GM18526 (cell line): Measurements from ENCODE around the gene SEC23B.

Source experiments
- POLR2A ChIP-seq: IDR thresholded peaks from 3 replicates; pipeline ENCODE4 v1.6.1; 2011; ENCODE audit not compliant: insufficient read length; ENCODE audit errors: extremely low read depth

Gene SEC23B

DNA sequence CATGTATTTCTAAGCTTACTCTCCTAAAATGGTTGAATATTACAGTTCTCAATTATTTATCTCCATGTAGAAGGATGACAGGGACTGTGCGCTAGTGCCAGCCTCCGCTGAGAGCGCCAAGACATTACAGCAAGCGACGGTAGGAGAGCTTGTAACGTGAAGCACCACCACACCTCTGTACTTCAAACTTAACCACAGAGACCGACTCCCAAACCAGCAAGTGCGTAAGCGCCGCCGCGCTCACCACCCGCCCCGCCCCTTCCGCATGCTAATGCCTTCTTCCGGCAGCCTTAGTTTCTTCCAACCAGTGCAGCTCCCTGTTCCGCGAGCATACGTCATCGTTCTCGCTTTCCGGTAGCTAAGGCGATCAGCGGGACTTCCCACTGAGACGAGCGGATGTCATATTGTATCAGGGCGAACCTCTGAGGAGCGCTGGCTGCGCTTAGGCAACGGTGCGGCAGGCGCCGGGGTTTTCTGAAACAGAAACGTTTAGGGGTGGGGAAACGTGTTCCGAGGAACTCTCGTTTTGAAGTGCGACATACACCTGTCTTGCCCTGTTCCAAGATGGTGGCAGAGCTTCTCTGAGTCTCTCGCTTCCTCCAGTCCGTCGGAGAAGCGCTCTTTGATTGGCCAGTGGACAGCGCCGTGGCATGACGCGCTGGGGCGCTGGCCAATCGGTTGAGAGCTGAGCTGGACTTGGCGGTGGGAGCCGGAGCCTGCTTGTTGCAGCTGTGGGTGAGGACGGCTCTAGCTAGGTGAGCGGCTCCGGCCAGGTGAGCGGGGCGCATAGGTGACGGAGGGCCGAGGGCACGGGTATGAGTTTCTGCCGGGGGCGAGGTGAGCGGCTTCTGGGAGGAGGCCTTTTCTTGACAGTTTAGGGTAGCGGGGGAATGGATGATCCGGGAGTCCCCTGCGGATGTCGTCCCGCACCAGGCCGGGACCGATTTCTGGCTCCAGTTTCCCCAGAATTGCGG, at the start of gene SEC23B:
TSS of gene SEC23B (plus strand) at position 723 of the 974 bp plus-strand sequence. CDS start 2,896 bp downstream, outside the sequence.
- TF ChIP-seq POLR2A: peak; percentile 74

DNA sequence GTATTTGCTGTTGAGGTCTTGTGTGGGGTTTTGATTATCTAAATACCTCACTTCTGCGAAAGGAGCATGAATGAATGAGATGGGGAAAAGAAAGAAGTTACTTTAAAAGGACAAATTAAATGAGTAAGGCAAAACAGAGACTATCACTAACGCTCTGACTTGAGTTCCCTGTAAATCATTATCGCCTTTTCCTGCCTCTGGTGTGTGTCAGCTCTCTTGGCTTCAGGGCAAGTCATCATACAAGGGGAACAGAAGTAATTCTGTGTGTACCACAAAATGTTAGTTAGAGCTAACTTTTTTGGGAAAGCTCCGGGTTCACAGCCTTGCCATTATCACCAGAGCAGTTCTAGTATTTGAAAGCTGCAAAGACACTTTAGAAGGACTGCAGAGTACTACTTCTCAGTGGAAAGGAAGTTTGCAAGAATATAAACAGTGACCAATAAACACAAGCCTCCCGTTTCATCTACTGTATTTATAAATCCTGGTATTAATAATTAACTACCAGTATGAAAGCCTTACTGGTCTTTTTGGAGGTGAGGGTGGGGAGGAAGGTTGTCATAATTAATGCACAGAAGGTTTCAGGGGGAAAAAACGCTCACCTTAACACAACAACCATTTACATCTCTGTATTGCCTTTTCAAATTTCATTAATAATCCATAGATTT, 42.1 kb upstream of the SEC23B start:
- TF ChIP-seq POLR2A: no peak

DNA sequence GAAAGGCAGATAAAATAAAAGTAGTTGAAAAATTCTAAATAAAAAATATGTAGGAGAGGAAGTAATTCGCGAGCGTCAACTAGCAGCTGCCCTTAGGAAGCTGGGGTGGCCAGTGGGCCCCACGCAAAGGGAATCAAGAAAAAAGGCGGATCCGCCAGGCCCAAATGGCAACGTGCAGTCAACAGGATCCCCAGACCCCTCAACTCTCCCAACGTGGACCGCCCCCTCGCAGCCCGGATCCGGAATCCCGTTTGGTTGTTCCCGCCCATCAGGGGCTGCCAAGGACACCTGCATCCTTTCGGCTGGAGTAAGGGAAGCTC, 41.2 kb upstream of the SEC23B start:
- TF ChIP-seq POLR2A: no peak

DNA sequence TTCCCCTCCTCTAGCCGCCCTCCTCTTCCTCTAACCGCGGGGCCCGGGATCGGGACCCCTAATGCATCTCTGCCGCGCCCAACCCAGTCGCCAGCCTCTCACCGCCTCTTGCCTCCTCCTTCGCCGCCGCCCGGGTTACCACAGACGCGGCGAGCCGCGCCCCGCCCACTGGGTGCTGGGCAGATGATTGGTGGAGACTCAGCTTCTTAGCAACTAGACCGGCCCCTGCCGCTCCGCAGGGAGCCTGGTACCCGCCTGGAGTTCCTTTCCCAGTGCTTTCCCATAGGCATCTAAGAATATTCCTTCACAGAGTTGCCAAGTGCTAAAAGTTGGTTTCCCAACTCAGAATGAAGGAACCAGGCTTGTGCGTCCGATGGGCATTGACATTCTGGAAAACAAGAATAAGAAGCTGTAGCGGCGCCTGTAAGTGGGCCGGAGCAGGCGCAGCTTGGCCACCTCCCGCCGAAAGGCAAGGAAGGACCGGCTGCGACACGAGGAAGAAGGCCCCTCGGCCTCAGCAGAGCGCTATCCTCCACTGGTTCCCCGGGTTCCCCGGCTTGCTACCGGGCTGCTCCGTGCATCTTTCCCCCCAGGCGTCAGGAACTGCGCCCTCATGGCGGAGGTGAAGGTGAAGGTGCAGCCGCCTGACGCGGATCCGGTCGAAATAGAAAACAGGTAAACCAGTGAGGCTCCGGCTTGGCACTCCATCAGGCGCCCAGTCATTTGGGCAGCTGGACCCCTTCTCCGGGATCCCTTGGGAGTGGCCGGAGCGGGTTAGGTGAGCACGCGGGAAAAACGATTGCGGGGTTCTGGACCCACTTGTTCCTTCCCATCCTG, 40.6 kb upstream of the SEC23B start, which contains the start of the genes DZANK1 and POLR3F:
TSS of gene DZANK1 (minus strand) at position 137 of the 837 bp plus-strand sequence. CDS start 1,672 bp downstream, outside the sequence.
TSS of gene POLR3F (plus strand) at position 497 of the 837 bp plus-strand sequence. CDS start at position 614, 117 bp downstream.
- peak; percentile 63 for TF ChIP-seq POLR2A

- no peak for TF ChIP-seq POLR2A
These were observed 30.5 kb upstream of the SEC23B start for GRCh38 chr20:18477218-18477617.

- TF ChIP-seq POLR2A: no peak
These were observed 29.9 kb upstream of the SEC23B start for GRCh38 chr20:18477821-18478220.

- no peak for TF ChIP-seq POLR2A
These were observed 26.1 kb upstream of the SEC23B start for GRCh38 chr20:18481596-18481995.

- no peak for TF ChIP-seq POLR2A
These were observed 19.4 kb upstream of the SEC23B start for GRCh38 chr20:18488301-18488700.

GRCh38 chr20:18496042-18496441, 11.7 kb upstream of the SEC23B start:
- no peak for TF ChIP-seq POLR2A

GRCh38 chr20:18496740-18497592, 10.8 kb upstream of the SEC23B start, which contains the start of gene RBBP9:
TSS of gene RBBP9 (minus strand) at chr20:18497225. CDS start at chr20:18497167, 58 bp downstream.
- peak; percentile 45 for TF ChIP-seq POLR2A

GRCh38 chr20:18497603-18498002, 10.1 kb upstream of the SEC23B start:
- TF ChIP-seq POLR2A: no peak

DNA sequence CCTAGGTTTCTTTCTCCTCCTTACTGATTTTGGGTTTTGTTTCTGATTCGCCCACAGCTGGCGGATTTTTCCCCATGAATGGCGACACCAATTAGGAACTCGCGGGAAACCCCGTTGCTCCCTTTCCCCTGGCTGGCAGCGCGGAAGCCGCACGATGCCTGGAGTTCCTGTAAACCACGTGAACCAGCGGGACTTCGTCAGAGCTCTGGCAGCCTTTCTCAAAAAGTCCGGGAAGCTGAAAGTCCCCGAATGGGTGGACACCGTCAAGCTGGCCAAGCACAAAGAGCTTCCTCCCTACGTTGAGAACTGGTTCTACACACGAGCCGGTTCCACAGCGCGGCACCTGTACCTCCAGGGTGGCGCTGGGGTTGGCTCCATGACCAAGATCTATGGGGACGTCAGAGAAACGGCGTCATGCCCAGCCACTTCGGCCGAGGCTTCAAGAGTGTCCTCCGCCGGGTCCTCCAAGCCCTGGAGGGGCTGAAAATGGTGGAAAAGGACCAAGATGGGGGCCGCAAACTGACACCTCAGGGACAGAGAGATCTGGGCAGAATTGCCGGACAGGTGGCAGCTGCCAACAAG, 3.2 kb upstream of the SEC23B start:
- no peak for TF ChIP-seq POLR2A

- TF ChIP-seq POLR2A: no peak
These were observed 996 bp upstream of the SEC23B start for GRCh38 chr20:18506744-18507143.

- TF ChIP-seq POLR2A: no peak
These were observed 3.8 kb downstream of the SEC23B start for GRCh38 chr20:18511571-18511970.
